Measurements from ENCODE around the gene FOXJ3. TPM values are rescaled to one million over a fixed set of nuclear protein-coding genes. Genes with fewer than 3 reads are reported as not detected.

The FOXJ3 gene
- total and polyA plus RNA-seq, 2 experiments from 2014 or later: 19.0 to 39.0 TPM

GRCh38 chr1:42127767-42128166, 207.3 kb downstream of the FOXJ3 start:
- no peak overlapping the region for H3K4me2 ChIP-seq
- H3K79me2 ChIP-seq: no peaks in the 10 kb centered on the region
- peaks cover 4% of the 10 kb centered on the region for H3K27me3 ChIP-seq
- 81% methylated on average over 6 of the region's 6 CpGs for WGBS (ENCODE audit: low lambda C conversion rate, missing lambda C conversion rate)
- no peak overlapping the region for H3K4me3 ChIP-seq
- TF ChIP-seq, protein P1, sequence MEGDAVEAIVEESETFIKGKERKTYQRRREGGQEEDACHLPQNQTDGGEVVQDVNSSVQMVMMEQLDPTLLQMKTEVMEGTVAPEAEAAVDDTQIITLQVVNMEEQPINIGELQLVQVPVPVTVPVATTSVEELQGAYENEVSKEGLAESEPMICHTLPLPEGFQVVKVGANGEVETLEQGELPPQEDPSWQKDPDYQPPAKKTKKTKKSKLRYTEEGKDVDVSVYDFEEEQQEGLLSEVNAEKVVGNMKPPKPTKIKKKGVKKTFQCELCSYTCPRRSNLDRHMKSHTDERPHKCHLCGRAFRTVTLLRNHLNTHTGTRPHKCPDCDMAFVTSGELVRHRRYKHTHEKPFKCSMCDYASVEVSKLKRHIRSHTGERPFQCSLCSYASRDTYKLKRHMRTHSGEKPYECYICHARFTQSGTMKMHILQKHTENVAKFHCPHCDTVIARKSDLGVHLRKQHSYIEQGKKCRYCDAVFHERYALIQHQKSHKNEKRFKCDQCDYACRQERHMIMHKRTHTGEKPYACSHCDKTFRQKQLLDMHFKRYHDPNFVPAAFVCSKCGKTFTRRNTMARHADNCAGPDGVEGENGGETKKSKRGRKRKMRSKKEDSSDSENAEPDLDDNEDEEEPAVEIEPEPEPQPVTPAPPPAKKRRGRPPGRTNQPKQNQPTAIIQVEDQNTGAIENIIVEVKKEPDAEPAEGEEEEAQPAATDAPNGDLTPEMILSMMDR (IDR thresholded peaks at IDR 0.05; ENCODE audit: poor library complexity): no peak
- TF ChIP-seq EZH2 (IDR thresholded peaks at IDR 0.05; ENCODE audit: borderline replicate concordance) (no peak), EZH2phosphoT487 (IDR thresholded peaks at IDR 0.05; ENCODE audit: low read depth, severe bottlenecking, unreplicated experiment) (no peak)
- H4K20me1 ChIP-seq (ENCODE audit: insufficient read depth, poor library complexity, severe bottlenecking): no peaks in the 10 kb centered on the region
- H3K27ac ChIP-seq: no peak overlapping the region
- H3K9me2 ChIP-seq (replicated peaks; ENCODE audit: insufficient read depth): no peaks in the 10 kb centered on the region
- H2AFZ ChIP-seq: no peak overlapping the region
- no peaks in the 10 kb centered on the region for H3K4me1 ChIP-seq (ENCODE audit: insufficient read depth)
- no peak for DNase-seq (ENCODE audit: low spot score)
- no peaks in the 10 kb centered on the region for H3K9me3 ChIP-seq (ENCODE audit: low read depth)
- no peaks in the 10 kb centered on the region for H3K36me3 ChIP-seq (replicated peaks; ENCODE audit: insufficient read depth, low read depth)

Other genes with a start within 250 kb of the FOXJ3 start
- 6.5 TPM in 1 of 2 replicates, not detected in the other for gene GUCA2B, start 181.8 kb downstream of the FOXJ3 start, total RNA-seq
- 0.71 and 1.9 TPM in 2 replicates for gene GUCA2B, start 181.8 kb downstream of the FOXJ3 start, polyA plus RNA-seq
- 6.5 and 13.5 TPM in 2 replicates for gene GUCA2A, start 170.5 kb downstream of the FOXJ3 start, total RNA-seq
- gene GUCA2A, start 170.5 kb downstream of the FOXJ3 start, polyA plus RNA-seq: 8.7 and 11.0 TPM in 2 replicates
- 1.1 and 1.4 TPM in 2 replicates for gene RIMKLA, start 45.6 kb upstream of the FOXJ3 start, total RNA-seq
- gene RIMKLA, start 45.6 kb upstream of the FOXJ3 start, polyA plus RNA-seq: 0.66 and 2.3 TPM in 2 replicates
- gene ZMYND12, start 120.8 kb upstream of the FOXJ3 start, total RNA-seq: 0.12 and 0.57 TPM in 2 replicates
- 0.74 and 0.87 TPM in 2 replicates for gene ZMYND12, start 120.8 kb upstream of the FOXJ3 start, polyA plus RNA-seq
- 79.0 and 86.3 TPM in 2 replicates for gene PPCS, start 121.3 kb upstream of the FOXJ3 start, total RNA-seq
- gene PPCS, start 121.3 kb upstream of the FOXJ3 start, polyA plus RNA-seq: 90.1 and 98.6 TPM in 2 replicates
- 1.8 and 12.9 TPM in 2 replicates for gene CCDC30, start 128.1 kb upstream of the FOXJ3 start, total RNA-seq
- 1.9 and 2.6 TPM in 2 replicates for gene CCDC30, start 128.1 kb upstream of the FOXJ3 start, polyA plus RNA-seq